K562 (cell line): Measurements from ENCODE around the gene ST6GAL1. TPM values are rescaled to one million over a fixed set of nuclear protein-coding genes. Genes with fewer than 3 reads are reported as not detected.

Experiments
- CBFA2T3 ChIP-seq: fragments of 450-650 bp; IDR thresholded peaks from 2 replicates; pipeline ENCODE4 v1.6.1; 2017
- CBX8 ChIP-seq: fragments of 200-600 bp; sonication (generic); IDR thresholded peaks from 2 replicates; pipeline ENCODE4 v1.6.1; 2012; ENCODE audit warnings: borderline replicate concordance, mixed run types, low read depth, mild to moderate bottlenecking, moderate library complexity, mixed read lengths, low read length, control low read depth, inconsistent platforms; ENCODE audit not compliant: poor library complexity, severe bottlenecking; ENCODE audit errors: extremely low read depth
- CTBP1 ChIP-seq: fragments of 450-650 bp; IDR thresholded peaks from 2 replicates; pipeline ENCODE4 v1.6.1; 2016; ENCODE audit warnings: borderline replicate concordance
- FOXA3 ChIP-seq, 2 experiments: fragments of 450-650 bp in 1 of 2; sonication (generic) in 1 of 2; formaldehyde crosslinking; IDR thresholded peaks in 1 of 2; conservative IDR thresholded peaks in 1 of 2; 2 replicates each; pipeline versions ENCODE4 v1.4.0 to v1.8.0; 2020 to 2022; ENCODE audit warnings: mild to moderate bottlenecking in 2 of 2, missing genetic modification reagents in 1 of 2
- GATAD2A ChIP-seq: fragments of 450-650 bp; IDR thresholded peaks from 2 replicates; pipeline ENCODE4 v1.6.1; 2017
- HDAC3 ChIP-seq: fragments of 450-650 bp; IDR thresholded peaks from 2 replicates; pipeline ENCODE4 v1.6.1; 2018; ENCODE audit warnings: borderline replicate concordance, mild to moderate bottlenecking, moderate library complexity; ENCODE audit not compliant: partially characterized antibody
- MTA2 ChIP-seq: fragments of 450-650 bp; IDR thresholded peaks from 2 replicates; pipeline ENCODE4 v1.6.1; 2016; ENCODE audit warnings: low read depth
- NBN ChIP-seq: fragments of 450-650 bp; IDR thresholded peaks from 2 replicates; pipeline ENCODE4 v1.6.1; 2016; ENCODE audit warnings: low read depth, mild to moderate bottlenecking
- NCOR1 ChIP-seq: fragments of 450-650 bp; IDR thresholded peaks from 2 replicates; pipeline ENCODE4 v1.6.1; 2016; ENCODE audit warnings: mild to moderate bottlenecking, moderate library complexity
- NFATC3 ChIP-seq: fragments of 450-650 bp; IDR thresholded peaks from 2 replicates; pipeline ENCODE4 v1.6.1; 2017; ENCODE audit warnings: mild to moderate bottlenecking
- NR1H2 ChIP-seq: sonication (generic); formaldehyde crosslinking; IDR thresholded peaks from 2 replicates; pipeline ENCODE4 v1.4.0; 2020; ENCODE audit warnings: mild to moderate bottlenecking, missing genetic modification reagents
- SMARCA4 ChIP-seq: fragments of 450-650 bp; IDR thresholded peaks from 2 replicates; pipeline ENCODE4 v1.6.1; 2016
- SMARCE1 ChIP-seq: fragments of 450-650 bp; IDR thresholded peaks from 2 replicates; pipeline ENCODE4 v1.7.1; 2016; ENCODE audit warnings: mild to moderate bottlenecking
- SRSF1 ChIP-seq: fragments of 200-400 bp; formaldehyde crosslinking; IDR thresholded peaks from 2 replicates; pipeline ENCODE4 v1.6.1; 2017; ENCODE audit warnings: mild to moderate bottlenecking, low read depth, low read length, moderate library complexity
- TEAD4 ChIP-seq, 2 experiments: sonication (generic) in 1 of 2; formaldehyde crosslinking in 1 of 2; IDR thresholded peaks; 2 replicates each; pipeline versions ENCODE4 v1.6.1 to v1.8.0; 2012 to 2022; ENCODE audit warnings: borderline replicate concordance in 1 of 2, inconsistent platforms in 1 of 2, low read length in 1 of 2, mild to moderate bottlenecking in 1 of 2, missing genetic modification reagents in 1 of 2
- TRIM24 ChIP-seq, 2 experiments: fragments of 450-650 bp; IDR thresholded peaks; 2 replicates each; pipeline ENCODE4 v1.6.1; 2016
- ZNF354B ChIP-seq: fragments of 250-450 bp; sonication (Bioruptor Pico); IDR thresholded peaks from 2 replicates; pipeline ENCODE4 v1.4.0; 2020
- polyA plus RNA-seq, 8 experiments: library from polyadenylated mRNA; depleted of rRNA in 4 of 8; stranded (reverse) in 5 of 8; unstranded in 3 of 8; fragments of >200 nt; fragmentation: Nextera tagmentation in 2 of 8; fragmentation: Illumina TruSeq in 1 of 8; extraction: Ambion mirVana in 2 of 8; extraction: Trizol in 1 of 8; gene quantifications; 2 replicates each; pipeline versions ENCODE4 v1.2.1 to v1.2.3, GENCODE V29; 2011 to 2014; ENCODE audit warnings: inconsistent platforms in 1 of 8, missing spikeins in 1 of 8
- total RNA-seq, 7 experiments: library from RNA; depleted of rRNA in 6 of 7; stranded (reverse); fragments of >200 nt in 6 of 7; fragmentation: Illumina TruSeq in 2 of 7; extraction: Trizol in 2 of 7; gene quantifications; 2 replicates each; pipeline versions ENCODE4 v1.2.1 to v1.2.3, GENCODE V29; 2011 to 2021; ENCODE audit warnings: low replicate concordance in 1 of 7
- TF ChIP-seq, protein P1 (sequence below), 2 experiments: fragments of 150-350 bp in 1 of 2; IDR thresholded peaks; 2 replicates each; pipeline ENCODE4 v1.6.1; 2012 to 2016; ENCODE audit warnings: low read depth in 2 of 2, low read length in 2 of 2, mild to moderate bottlenecking in 1 of 2, moderate library complexity in 1 of 2
- TF ChIP-seq, protein P2 (sequence below): conservative IDR thresholded peaks from 2 replicates; pipeline ENCODE4 v1.6.1; 2011; ENCODE audit warnings: low read depth, mild to moderate bottlenecking, low read length; ENCODE audit not compliant: control insufficient read depth
- TF ChIP-seq, protein P3 (sequence below), 2 experiments: fragments of 450-650 bp; conservative IDR thresholded peaks; 2 replicates each; pipeline ENCODE4 v1.6.1; 2017; ENCODE audit warnings: mild to moderate bottlenecking in 2 of 2, moderate library complexity in 2 of 2

ST6GAL1 gene
- total and polyA plus RNA-seq, 9 of the 15 experiments (the other 6 are each of a cell fraction or from before 2014, with no cell fraction given), result 31.9 to 145 (median 71.0) TPM

DNA sequence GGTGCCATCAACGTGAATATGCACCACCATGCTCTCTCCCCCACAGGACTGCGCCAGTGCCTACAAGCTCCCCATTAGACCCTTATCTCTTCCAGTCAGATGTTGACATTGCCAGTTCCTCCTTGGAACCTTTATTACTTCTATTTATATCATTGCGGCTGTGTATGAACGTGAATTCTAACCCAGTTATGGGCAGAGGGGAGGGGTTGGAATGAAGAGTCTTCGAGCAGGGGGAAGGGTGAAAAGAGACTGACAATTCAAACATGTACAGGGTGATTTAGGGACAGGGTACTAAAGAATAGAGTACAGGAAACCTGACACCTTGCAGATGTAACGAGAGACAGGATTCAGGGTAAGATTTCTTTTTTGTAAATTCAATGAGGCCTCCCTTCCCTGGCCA, 41.8 kb upstream of the ST6GAL1 start (continued):
- TF ChIP-seq NR1H2 (CRISPR knock-in tag) (no peak), GATAD2A (peak; percentile 78; the same call in 1 of the 2 replicates), TEAD4 (IDR thresholded peaks at IDR 0.05; ENCODE audit: low read length) (peak; percentile 88), TEAD4 (CRISPR knock-in tag; IDR thresholded peaks at IDR 0.05; ENCODE audit: borderline replicate concordance) (no peak), CTBP1 (peak; percentile 70), CBFA2T3 (peak; percentile 88), TRIM24 (IDR thresholded peaks at IDR 0.05) (peak in 1 of 2 experiments; percentile 37; a peak in 2 of 4 replicates), NBN (peak; percentile 69; the same call in 1 of the 2 replicates), NCOR1 (peak; percentile 88), HDAC3 (peak; percentile 83), SRSF1 (no peak), SMARCA4 (peak; percentile 85), ZNF354B (no peak), NFATC3 (0 out of 2 replicates have a peak, but pooled peaks have one; percentile 12), SMARCE1 (peak; percentile 88; the same call in 1 of the 2 replicates), MTA2 (peak; percentile 74), FOXA3 (CRISPR knock-in tag; conservative IDR thresholded peaks at IDR 0.05 in 1 of 2, IDR thresholded peaks at IDR 0.05 in 1 of 2) (peak; percentile 93 to 95), CBX8 (no peak)
- TF ChIP-seq, protein P1, sequence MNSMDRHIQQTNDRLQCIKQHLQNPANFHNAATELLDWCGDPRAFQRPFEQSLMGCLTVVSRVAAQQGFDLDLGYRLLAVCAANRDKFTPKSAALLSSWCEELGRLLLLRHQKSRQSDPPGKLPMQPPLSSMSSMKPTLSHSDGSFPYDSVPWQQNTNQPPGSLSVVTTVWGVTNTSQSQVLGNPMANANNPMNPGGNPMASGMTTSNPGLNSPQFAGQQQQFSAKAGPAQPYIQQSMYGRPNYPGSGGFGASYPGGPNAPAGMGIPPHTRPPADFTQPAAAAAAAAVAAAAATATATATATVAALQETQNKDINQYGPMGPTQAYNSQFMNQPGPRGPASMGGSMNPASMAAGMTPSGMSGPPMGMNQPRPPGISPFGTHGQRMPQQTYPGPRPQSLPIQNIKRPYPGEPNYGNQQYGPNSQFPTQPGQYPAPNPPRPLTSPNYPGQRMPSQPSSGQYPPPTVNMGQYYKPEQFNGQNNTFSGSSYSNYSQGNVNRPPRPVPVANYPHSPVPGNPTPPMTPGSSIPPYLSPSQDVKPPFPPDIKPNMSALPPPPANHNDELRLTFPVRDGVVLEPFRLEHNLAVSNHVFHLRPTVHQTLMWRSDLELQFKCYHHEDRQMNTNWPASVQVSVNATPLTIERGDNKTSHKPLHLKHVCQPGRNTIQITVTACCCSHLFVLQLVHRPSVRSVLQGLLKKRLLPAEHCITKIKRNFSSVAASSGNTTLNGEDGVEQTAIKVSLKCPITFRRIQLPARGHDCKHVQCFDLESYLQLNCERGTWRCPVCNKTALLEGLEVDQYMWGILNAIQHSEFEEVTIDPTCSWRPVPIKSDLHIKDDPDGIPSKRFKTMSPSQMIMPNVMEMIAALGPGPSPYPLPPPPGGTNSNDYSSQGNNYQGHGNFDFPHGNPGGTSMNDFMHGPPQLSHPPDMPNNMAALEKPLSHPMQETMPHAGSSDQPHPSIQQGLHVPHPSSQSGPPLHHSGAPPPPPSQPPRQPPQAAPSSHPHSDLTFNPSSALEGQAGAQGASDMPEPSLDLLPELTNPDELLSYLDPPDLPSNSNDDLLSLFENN (IDR thresholded peaks at IDR 0.05; ENCODE audit: low read depth in 2 of 2, low read length in 2 of 2), result no peak
- TF ChIP-seq, protein P2, sequence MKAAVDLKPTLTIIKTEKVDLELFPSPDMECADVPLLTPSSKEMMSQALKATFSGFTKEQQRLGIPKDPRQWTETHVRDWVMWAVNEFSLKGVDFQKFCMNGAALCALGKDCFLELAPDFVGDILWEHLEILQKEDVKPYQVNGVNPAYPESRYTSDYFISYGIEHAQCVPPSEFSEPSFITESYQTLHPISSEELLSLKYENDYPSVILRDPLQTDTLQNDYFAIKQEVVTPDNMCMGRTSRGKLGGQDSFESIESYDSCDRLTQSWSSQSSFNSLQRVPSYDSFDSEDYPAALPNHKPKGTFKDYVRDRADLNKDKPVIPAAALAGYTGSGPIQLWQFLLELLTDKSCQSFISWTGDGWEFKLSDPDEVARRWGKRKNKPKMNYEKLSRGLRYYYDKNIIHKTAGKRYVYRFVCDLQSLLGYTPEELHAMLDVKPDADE, result no peak
- TF ChIP-seq, protein P3, sequence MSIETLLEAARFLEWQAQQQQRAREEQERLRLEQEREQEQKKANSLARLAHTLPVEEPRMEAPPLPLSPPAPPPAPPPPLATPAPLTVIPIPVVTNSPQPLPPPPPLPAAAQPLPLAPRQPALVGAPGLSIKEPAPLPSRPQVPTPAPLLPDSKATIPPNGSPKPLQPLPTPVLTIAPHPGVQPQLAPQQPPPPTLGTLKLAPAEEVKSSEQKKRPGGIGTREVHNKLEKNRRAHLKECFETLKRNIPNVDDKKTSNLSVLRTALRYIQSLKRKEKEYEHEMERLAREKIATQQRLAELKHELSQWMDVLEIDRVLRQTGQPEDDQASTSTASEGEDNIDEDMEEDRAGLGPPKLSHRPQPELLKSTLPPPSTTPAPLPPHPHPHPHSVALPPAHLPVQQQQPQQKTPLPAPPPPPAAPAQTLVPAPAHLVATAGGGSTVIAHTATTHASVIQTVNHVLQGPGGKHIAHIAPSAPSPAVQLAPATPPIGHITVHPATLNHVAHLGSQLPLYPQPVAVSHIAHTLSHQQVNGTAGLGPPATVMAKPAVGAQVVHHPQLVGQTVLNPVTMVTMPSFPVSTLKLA (conservative IDR thresholded peaks at IDR 0.05), result peak; percentile 38 to 41; a peak in 2 of 4 replicates
